HG03066 (cell line): ENCODE results near the gene KRTAP4-8.
"Not testable (repeated sequence)": the region's sequence is repeated elsewhere in the genome, so short reads cannot be mapped to it uniquely, and the experiment has no call there.

Experiments
- ATAC-seq: cut with Tn5 transposase; IDR thresholded peaks from one replicate; pipeline ENCODE4 v1.9.1; 2021; ENCODE audit warnings: low read depth; ENCODE audit not compliant: unreplicated experiment

Gene KRTAP4-8

GRCh38 chr17:41111151-41111885, 13.4 kb upstream of the KRTAP4-8 start:
- no peak for ATAC-seq

GRCh38 chr17:41108728-41109386, 10.9 kb upstream of the KRTAP4-8 start:
- ATAC-seq: not testable (repeated sequence)

- no peak for ATAC-seq
Observed at GRCh38 chr17:41107941-41108450, 10.1 kb upstream of the KRTAP4-8 start.

- not testable (repeated sequence) for ATAC-seq
Observed at GRCh38 chr17:41105347-41105746, 7.4 kb upstream of the KRTAP4-8 start, which contains the start of gene KRTAP4-9. Gene KRTAP4-9, plus strand, starts transcription at chr17:41105389. Its CDS starts 0 bp downstream, at chr17:41105389.

GRCh38 chr17:41104386-41105038, 6.6 kb upstream of the KRTAP4-8 start:
- ATAC-seq: not testable (repeated sequence)

GRCh38 chr17:41103896-41104295, 6.0 kb upstream of the KRTAP4-8 start:
- no peak for ATAC-seq

GRCh38 chr17:41101586-41102259, 3.8 kb upstream of the KRTAP4-8 start, which contains the start of gene KRTAP4-16:
Gene KRTAP4-16, minus strand, starts transcription at chr17:41102209. Its CDS starts 0 bp downstream, at chr17:41102209.
- ATAC-seq: no peak

GRCh38 chr17:41099682-41100480, 1.9 kb upstream of the KRTAP4-8 start:
- not testable (repeated sequence) for ATAC-seq

- ATAC-seq: no peak
Observed at GRCh38 chr17:41098481-41098880, 539 bp upstream of the KRTAP4-8 start.

GRCh38 chr17:41096055-41096454, 1.9 kb downstream of the KRTAP4-8 start:
- no peak for ATAC-seq

- ATAC-seq: not testable (repeated sequence)
Observed at GRCh38 chr17:41088760-41089352, 9.1 kb downstream of the KRTAP4-8 start.

- ATAC-seq: not testable (repeated sequence)
Observed at GRCh38 chr17:41084100-41084856, 13.7 kb downstream of the KRTAP4-8 start, which contains the start of gene KRTAP4-7. Gene KRTAP4-7, plus strand, starts transcription at chr17:41084150. Its CDS starts 57 bp downstream, at chr17:41084207.

GRCh38 chr17:41083427-41083826, 14.5 kb downstream of the KRTAP4-8 start:
- ATAC-seq: not testable (repeated sequence)

- ATAC-seq: no peak
Observed at GRCh38 chr17:41082626-41083025, 15.3 kb downstream of the KRTAP4-8 start.

GRCh38 chr17:41076788-41077187, 21.2 kb downstream of the KRTAP4-8 start:
- ATAC-seq: no peak

GRCh38 chr17:41073676-41074075, 24.3 kb downstream of the KRTAP4-8 start:
- ATAC-seq: no peak

GRCh38 chr17:41071606-41072360, 26.2 kb downstream of the KRTAP4-8 start:
- ATAC-seq: no peak

GRCh38 chr17:41069031-41069430, 28.9 kb downstream of the KRTAP4-8 start:
- no peak for ATAC-seq
